Adrenal gland (tissue), 5 donors: ENCODE data around the gene FAM181B.

Experiments
- POLR2A ChIP-seq, 2 donors: fragments of 450-650 bp; IDR thresholded peaks; one replicate each; pipeline ENCODE4 v1.6.1; 2017; ENCODE audit warnings: antibody characterized with exemption in 2 of 2, mild to moderate bottlenecking in 2 of 2, moderate library complexity in 1 of 2
- TF ChIP-seq, protein P1 (sequence below), 6 experiments: fragments of 450-650 bp in 4 of 6; fragments of 200-600 bp in 2 of 6; sonication (generic) in 1 of 6; IDR thresholded peaks; 1 replicate in 5 of 6; 2 replicates in 1 of 6; pipeline versions ENCODE4 v1.5.1 to v1.8.0; 2016 to 2021; ENCODE audit warnings: antibody characterized with exemption in 6 of 6, mild to moderate bottlenecking in 2 of 6, moderate library complexity in 1 of 6
- donor health status: DM: no; HTN: no; CAD: no.

DNA sequence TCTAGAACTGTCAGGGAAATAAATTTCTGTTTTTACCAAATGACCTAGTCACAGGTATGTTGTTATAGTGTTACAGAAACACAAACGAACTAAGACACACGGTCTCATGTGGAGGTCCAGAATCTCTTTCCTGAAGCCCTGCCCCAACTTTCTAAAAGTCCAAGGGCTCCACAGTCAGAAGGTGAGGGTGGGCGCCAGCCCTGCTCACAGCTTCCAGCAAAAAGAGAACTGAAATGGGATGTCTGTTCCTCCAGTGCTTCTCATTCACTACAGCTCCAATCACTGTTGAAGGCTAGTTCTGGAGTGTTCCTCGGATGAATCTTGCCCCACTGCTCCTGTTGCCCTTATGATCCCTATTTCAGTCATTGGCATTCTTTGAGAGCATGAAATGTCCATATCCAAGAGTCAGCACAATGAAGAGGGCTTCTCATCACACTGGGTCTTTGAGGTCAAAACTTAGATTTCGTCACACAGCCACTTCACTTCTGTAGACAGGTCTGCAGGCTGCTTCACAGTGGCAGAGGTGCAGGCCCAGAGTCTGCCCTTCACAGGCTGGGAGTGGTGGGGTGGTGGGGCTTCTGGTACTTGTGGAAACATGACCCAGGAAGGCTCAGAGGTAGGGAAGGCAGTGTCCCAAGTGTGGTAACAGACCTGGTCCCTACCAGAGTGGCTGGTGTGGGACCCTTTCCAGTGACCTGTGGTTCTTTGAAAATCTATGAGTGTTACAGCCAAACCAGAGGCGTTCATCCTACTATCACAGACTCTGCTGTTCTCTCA lies 34.9 kb downstream of the FAM181B start:
- TF ChIP-seq, protein P1, sequence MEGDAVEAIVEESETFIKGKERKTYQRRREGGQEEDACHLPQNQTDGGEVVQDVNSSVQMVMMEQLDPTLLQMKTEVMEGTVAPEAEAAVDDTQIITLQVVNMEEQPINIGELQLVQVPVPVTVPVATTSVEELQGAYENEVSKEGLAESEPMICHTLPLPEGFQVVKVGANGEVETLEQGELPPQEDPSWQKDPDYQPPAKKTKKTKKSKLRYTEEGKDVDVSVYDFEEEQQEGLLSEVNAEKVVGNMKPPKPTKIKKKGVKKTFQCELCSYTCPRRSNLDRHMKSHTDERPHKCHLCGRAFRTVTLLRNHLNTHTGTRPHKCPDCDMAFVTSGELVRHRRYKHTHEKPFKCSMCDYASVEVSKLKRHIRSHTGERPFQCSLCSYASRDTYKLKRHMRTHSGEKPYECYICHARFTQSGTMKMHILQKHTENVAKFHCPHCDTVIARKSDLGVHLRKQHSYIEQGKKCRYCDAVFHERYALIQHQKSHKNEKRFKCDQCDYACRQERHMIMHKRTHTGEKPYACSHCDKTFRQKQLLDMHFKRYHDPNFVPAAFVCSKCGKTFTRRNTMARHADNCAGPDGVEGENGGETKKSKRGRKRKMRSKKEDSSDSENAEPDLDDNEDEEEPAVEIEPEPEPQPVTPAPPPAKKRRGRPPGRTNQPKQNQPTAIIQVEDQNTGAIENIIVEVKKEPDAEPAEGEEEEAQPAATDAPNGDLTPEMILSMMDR (IDR thresholded peaks at IDR 0.05) = no peak
- TF ChIP-seq POLR2A (IDR thresholded peaks at IDR 0.05) = no peak
